ENCODE results near the gene VAV1.
"Not testable (repeated sequence)": the region's sequence is repeated elsewhere in the genome, so short reads cannot be mapped to it uniquely, and the experiment has no call there.

The VAV1 gene

GRCh38 chr19:6821639-6822310 lies 49.3 kb downstream of the VAV1 start:
- no peak for DNase-seq

DNA sequence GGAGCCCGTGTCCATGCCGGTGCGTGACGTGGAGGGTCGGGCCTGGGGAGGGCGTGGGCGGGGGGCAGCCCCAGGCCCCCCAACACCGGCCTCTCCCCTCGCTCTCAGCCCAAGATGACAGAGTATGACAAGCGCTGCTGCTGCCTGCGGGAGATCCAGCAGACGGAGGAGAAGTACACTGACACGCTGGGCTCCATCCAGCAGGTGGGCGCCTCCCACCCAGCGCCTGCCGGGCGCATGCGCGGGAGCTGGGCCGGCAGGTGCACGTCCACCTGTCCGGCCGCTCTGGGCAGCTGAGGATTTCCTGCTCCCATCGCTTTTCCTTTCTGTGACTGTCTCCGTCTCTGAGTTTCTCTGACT lies 49.8 kb downstream of the VAV1 start:
- DNase-seq = no peak

DNA sequence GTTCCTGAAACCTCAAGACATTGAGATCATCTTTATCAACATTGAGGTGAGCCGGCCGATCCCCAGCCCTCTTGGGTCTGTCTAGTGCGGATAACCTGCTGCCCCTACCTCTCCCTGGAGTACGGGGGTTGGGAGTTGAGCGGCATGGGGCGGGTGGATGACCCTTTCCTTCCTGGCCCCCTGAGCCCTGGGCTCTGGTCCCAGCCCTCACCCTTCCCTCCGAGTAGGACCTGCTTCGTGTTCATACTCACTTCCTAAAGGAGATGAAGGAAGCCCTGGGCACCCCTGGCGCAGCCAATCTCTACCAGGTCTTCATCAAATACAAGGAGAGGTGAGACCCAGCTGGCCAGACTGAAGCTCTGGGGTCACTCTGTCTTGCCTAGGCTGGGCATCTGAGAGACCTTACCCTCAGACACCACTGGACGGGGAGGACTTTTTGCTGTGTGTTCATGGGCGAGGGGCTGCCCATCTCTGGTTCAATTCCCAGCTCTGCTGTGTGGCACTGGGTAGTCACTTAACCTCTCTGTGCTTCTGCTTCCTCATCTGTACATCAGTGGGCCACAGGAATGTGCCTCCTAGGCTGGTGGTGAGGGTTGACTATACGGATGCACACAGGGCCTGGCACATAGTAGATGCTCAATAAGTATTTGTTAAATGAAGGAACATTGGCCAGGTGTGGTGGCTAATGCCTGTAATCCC lies 52.7 kb downstream of the VAV1 start:
- DNase-seq = no peak

DNA sequence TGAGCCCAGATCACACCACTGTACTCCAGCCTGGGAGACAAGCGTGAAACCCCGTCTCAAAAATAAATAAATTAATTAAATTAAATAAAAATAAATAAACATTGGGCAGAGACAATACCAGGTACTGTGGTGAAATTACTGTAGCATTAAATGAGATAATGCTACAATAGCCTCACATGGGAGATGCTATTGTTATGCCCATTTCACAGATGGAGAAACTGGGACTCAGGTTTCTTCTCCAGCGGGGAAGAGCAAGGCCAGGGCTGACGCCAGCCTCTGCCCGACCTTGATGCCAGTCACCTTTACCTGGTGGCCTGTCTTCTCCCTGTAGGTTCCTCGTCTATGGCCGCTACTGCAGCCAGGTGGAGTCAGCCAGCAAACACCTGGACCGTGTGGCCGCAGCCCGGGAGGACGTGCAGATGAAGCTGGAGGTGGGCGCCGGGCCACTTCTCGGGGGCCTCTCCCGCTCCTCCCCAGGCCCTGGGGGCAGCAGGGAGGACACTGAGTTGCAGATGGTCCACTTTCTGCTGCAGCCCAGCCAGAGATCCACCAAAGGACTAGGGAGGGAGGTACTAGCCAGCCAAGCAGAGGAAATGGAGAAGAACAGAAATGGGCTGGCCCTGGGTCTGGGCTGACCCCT lies 53.9 kb downstream of the VAV1 start:
- no peak for DNase-seq

- no peak for DNase-seq
Observed at GRCh38 chr19:6828306-6828697, 55.8 kb downstream of the VAV1 start.

- DNase-seq = peak; percentile 46
Observed at GRCh38 chr19:6828698-6829633, 56.5 kb downstream of the VAV1 start.

DNA sequence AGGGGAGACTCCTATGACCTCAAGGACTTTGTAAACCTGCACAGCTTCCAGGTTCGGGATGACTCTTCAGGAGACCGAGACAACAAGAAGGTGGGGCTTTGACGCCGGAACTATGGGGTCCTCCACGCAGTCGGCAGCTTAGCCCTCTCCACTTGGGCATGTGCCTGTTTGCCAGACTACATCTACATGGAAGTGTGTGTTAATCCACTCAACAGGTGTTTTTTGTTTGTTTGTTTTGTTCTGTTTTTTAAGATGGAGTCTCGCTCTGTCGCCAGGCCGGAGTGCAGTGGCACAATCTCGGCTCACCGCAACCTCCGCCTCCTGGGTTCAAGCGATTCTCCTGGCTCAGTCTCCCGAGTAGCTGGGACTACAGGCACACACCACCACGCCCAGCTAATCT lies 57.3 kb downstream of the VAV1 start:
- not testable (repeated sequence) for DNase-seq

DNA sequence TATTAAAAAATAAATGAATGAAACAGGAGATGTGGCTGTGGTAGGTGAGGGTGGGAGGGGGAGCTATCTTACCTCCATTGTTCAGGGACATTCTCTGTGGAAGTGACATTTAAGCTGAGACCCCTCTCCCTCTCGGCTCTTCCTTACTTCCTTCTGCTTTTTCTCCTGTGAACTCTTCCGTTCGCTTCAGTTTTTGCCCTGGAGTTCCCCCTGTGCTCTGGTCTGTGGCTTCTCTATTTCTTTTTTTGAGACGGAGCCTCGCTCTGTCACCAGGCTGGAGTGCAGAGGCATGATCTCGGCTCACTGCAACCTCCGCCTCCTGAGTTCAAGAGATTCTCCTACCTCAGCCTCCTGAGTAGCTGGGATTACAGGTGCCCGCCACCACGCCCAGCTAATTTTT lies 58.6 kb downstream of the VAV1 start:
- DNase-seq = not testable (repeated sequence)

DNA sequence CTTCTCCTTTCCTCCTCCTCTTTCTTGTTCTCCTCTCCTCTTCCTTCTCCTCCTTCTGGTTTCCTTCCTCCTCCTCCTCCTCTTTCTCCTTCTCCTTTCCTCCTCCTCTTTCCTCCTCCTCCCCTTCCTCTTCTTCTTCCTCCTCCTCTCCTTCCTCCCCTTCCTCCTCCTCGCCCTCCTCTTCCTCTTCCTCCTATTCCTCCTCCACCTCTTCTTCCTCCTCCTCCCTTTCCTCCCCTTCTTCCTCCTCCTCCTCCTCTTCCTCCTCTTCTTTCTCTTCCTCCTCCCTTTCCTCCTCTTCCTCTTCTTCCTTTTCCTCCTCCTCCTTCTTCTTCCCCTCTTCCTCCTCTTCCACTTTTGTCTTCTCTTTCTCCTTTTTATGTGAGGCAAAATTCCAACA lies 59.9 kb downstream of the VAV1 start:
- DNase-seq = no peak

DNA sequence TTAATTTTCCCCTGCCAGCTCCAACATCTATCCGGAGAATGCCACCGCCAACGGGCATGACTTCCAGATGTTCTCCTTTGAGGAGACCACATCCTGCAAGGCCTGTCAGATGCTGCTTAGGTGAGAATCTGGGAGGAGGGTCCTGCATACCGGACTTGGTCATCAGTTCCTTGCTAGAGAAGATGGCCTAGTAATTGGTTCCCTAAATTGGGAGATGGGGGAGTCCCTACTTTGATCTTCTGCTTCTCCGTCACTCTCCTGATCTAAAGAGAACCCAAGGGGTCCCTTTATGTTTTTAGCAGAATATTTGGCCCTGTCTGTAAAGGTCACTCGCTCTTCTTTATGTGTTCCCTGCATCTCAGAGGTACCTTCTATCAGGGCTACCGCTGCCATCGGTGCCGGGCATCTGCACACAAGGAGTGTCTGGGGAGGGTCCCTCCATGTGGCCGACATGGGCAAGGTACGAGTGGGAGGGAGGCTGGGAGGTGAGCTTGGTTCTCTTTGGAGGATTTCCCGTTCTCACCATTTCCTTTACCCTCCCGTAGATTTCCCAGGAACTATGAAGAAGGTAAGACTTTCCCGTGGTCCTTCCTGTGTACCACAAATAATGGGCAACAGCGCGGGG lies 60.8 kb downstream of the VAV1 start:
- no peak for DNase-seq

DNA sequence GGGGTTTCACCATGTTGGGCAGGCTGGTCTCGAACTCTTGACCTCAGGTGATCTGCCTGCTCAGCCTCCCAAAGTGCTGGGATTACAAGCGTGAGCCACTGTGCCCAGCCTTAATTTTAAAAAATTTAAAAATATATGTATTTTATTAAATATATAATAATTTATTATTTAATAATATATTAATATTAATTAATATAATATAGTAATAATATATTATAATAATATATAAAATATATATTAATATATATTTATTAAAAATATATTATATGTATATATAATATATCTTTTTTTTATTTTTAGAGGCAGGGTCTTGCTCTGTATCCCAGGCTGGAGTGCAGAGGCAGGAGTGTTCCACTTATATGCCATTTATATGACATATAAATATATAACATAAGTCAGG lies 61.9 kb downstream of the VAV1 start:
- no peak for DNase-seq

GRCh38 chr19:6835501-6835900 lies 63.0 kb downstream of the VAV1 start:
- DNase-seq = no peak

- no peak for DNase-seq
Observed at GRCh38 chr19:6837525-6837924, 65.0 kb downstream of the VAV1 start.

DNA sequence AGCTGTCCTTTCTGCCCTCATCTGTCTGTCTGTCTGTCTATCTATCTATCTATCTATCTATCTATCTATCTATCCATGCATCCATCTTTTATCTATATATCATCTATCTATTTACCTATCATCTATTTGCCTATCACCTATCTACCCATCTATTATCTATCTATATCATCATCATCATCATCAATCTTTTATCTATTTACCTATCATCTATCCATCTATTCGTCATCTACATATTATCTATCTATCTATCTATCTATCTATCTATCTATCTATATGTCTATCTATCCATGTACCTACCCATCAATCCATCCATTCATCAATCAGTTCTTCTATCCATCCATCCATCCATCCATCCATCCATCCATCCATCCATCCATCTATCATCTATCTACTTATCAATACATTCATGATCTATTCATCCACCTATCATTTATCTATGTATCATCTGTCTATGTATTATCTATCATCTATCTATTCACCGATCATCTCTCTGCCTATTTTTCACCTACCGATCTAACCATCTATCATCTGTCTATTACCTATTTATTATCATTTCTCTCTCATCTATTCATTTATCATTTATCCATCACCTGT lies 65.7 kb downstream of the VAV1 start:
- DNase-seq = no peak

DNA sequence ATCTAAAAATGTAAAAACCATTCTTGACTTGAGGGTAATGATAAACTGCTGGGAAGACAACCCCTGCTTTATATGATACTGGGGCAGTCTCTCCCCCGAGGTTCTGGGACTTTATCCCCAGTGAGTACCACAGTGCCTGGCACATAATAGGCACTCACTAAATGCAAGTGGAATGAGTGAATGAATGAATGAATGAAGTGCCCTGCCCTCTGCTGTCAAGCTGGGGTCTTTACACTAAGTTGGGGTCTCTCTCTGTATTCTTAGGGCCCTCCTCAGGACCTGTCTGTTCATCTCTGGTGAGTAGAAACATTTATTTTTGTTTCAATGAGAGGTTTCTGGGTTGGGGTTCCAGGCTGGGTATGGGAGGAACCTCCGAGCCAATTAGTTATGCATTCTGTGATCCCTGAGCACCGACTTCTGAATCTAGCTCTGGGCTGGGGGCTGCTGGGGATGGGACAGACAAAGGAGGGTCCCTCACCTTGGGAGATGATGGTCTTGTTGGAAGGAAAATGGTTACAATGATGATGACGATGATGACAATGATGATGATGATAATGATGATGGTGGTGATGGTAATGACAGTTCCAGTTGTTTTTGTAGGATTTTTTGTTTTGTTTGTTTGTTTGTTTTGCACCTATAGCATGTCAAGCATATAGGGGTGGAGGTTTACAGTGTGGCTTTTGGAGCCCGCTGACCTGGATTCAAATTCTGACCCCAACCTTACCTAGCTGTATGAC lies 70.5 kb downstream of the VAV1 start:
- DNase-seq = no peak

- no peak for DNase-seq
Observed at GRCh38 chr19:6847828-6848200, 75.3 kb downstream of the VAV1 start.

GRCh38 chr19:6848986-6849385 lies 76.5 kb downstream of the VAV1 start:
- no peak for DNase-seq

GRCh38 chr19:6849876-6850275 lies 77.4 kb downstream of the VAV1 start:
- DNase-seq = no peak

- DNase-seq = no peak
Observed at GRCh38 chr19:6851359-6851758, 78.9 kb downstream of the VAV1 start.

- no peak for DNase-seq
Observed at GRCh38 chr19:6852001-6852400, 79.5 kb downstream of the VAV1 start.

GRCh38 chr19:6853868-6854267 lies 81.4 kb downstream of the VAV1 start:
- DNase-seq = no peak

GRCh38 chr19:6854758-6855157 lies 82.2 kb downstream of the VAV1 start:
- no peak for DNase-seq

All from CD4-positive, alpha-beta T cell treated with Interleukin-15 for 1 hour (primary cell).